Caco-2 (cell line): Measurements from ENCODE around the gene TENM4. TPM values are rescaled to one million over a fixed set of nuclear protein-coding genes. Genes with fewer than 3 reads are reported as not detected.

Experiments used
- BruUV-seq: library from RNA; stranded (reverse); fragments of 400-500 nt; replicated peaks from 2 replicates; lab custom pipeline; 2021; lab: Mats Ljungman, UMichigan
- CTCF ChIA-PET: fragments of 300-600 bp; sonication (Branson Sonifier 250); formaldehyde crosslinking; loops from one replicate; lab custom pipeline; 2022; ENCODE audit warnings: antibody characterized with exemption; lab: Charles Lee
- POLR2A ChIA-PET: fragments of 300-600 bp; sonication (Branson Sonifier 250); formaldehyde crosslinking; loops from one replicate; lab custom pipeline; 2022; ENCODE audit warnings: antibody characterized with exemption; lab: Charles Lee
- DNase-seq, 2 experiments: peaks; one replicate each; pipeline versions ENCODE4 v3.0.0 to v3.0.0-alpha.2; 2020 to 2022
- H3K27me3 ChIP-seq: replicated peaks from 2 replicates; pipeline ENCODE4 v1.6.0; 2011; ENCODE audit warnings: low read length; ENCODE audit not compliant: control insufficient read depth, insufficient read depth
- H3K36me3 ChIP-seq: 2 replicates; pipeline ENCODE4 v1.5.1; 2011; ENCODE audit warnings: low read length; ENCODE audit not compliant: control insufficient read depth, insufficient read depth
- H3K4me1 ChIP-seq: fragments of 250-450 bp; sonication (Bioruptor Pico); 2 replicates; pipeline ENCODE4 v1.5.1; 2020; ENCODE audit warnings: mild to moderate bottlenecking
- H3K4me3 ChIP-seq: 2 replicates; pipeline ENCODE4 v1.5.1; 2011; ENCODE audit warnings: low read depth, mild to moderate bottlenecking, control low read depth, low read length
- H3K9me3 ChIP-seq: fragments of 250-450 bp; sonication (Bioruptor Pico); 2 replicates; pipeline ENCODE4 v1.5.1; 2020; ENCODE audit warnings: mild to moderate bottlenecking, moderate library complexity
- H3K27ac Mint-ChIP-seq: one replicate; pipeline ENCODE4 v1.8.0; 2022; ENCODE audit warnings: mixed read lengths; ENCODE audit not compliant: unreplicated experiment
- H3K27me3 Mint-ChIP-seq: one replicate; pipeline ENCODE4 v1.8.0; 2022; ENCODE audit warnings: mixed read lengths; ENCODE audit not compliant: insufficient read depth, unreplicated experiment
- H3K36me3 Mint-ChIP-seq: one replicate; pipeline ENCODE4 v1.8.0; 2022; ENCODE audit warnings: mild to moderate bottlenecking, mixed read lengths; ENCODE audit not compliant: insufficient read depth, unreplicated experiment
- H3K4me1 Mint-ChIP-seq: one replicate; pipeline ENCODE4 v1.8.0; 2022; ENCODE audit warnings: low read depth, mixed read lengths; ENCODE audit not compliant: unreplicated experiment
- H3K4me3 Mint-ChIP-seq: one replicate; pipeline ENCODE4 v1.8.0; 2022; ENCODE audit warnings: mild to moderate bottlenecking, moderate library complexity, mixed read lengths; ENCODE audit not compliant: unreplicated experiment
- H3K9me3 Mint-ChIP-seq: one replicate; pipeline ENCODE4 v1.8.0; 2022; ENCODE audit warnings: mixed read lengths; ENCODE audit not compliant: unreplicated experiment
- intact Hi-C: fragments of 100-400 bp; cut with micrococcal nuclease; formaldehyde crosslinking; loops from one replicate; pipeline ENCODE4 v1.10.0; 2022; ENCODE audit not compliant: unreplicated experiment
- total RNA-seq: library from RNA; stranded (reverse); gene quantifications from 2 replicates; pipeline ENCODE4 v1.2.3, GENCODE V29; 2022
- TF ChIP-seq, protein P1 (sequence below), 2 experiments: fragments of 200-600 bp in 1 of 2; IDR thresholded peaks; 1 replicate in 1 of 2; 2 replicates in 1 of 2; pipeline versions ENCODE4 v1.5.1 to v1.8.0; 2011 to 2022; ENCODE audit warnings: antibody characterized with exemption in 1 of 2, control low read depth in 1 of 2, inconsistent platforms in 1 of 2, low read depth in 1 of 2, low read length in 1 of 2, mild to moderate bottlenecking in 1 of 2, moderate library complexity in 1 of 2; ENCODE audit not compliant: insufficient read depth in 1 of 2, severe bottlenecking in 1 of 2, unreplicated experiment in 1 of 2

The TENM4 gene
- total RNA-seq, 1 experiment from 2014 or later: 1.1 TPM

DNA sequence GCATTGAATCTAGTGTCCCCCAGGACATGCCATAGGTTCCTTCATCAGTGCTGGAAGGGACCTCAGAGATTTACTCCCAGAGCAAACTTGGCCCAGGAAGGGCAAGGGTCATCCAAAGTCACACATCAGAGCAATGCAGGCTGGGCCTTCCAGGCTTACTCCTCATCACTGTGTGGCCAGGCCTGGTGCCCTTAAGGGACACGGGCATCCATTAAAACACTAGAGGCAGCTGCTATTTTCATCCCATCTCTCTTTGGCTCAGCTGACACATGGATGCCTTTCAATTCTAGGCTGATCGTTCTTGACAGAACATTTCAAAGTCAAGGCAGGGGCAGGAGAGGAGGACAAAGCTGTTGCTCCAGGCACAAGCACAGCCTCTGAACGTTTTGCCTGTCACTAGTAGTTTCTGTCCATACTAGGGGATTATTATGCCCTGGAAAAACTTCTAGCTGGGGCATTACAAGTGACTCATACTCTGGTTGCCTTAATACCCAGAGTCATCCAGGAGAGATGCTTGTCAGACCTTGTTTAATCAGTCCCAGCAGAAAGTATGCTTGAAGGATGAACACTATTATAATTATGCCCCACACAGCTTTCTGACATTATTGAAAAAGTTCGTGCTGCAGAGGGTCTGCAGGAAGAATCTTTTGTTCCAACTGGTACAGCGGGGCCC is 240.3 kb downstream of the TENM4 start:
- ChIA-PET CTCF (interaction anchor here (0.7 kb wide), 1 partner anchor 8 kb away, joined by 3 read pairs; no protein-coding TSS in a partner anchor), POLR2A (no interaction called here)
- Histone ChIP-seq H3K36me3 (no peaks in the 10 kb centered on the region), H3K9me3 (no peaks in the 10 kb centered on the region), H3K4me3 (no peak overlapping the region), H3K27me3 (no peaks in the 10 kb centered on the region), H3K4me1 (no peaks in the 10 kb centered on the region)
- intact Hi-C loops: no loop called here
- TF ChIP-seq, protein P1, sequence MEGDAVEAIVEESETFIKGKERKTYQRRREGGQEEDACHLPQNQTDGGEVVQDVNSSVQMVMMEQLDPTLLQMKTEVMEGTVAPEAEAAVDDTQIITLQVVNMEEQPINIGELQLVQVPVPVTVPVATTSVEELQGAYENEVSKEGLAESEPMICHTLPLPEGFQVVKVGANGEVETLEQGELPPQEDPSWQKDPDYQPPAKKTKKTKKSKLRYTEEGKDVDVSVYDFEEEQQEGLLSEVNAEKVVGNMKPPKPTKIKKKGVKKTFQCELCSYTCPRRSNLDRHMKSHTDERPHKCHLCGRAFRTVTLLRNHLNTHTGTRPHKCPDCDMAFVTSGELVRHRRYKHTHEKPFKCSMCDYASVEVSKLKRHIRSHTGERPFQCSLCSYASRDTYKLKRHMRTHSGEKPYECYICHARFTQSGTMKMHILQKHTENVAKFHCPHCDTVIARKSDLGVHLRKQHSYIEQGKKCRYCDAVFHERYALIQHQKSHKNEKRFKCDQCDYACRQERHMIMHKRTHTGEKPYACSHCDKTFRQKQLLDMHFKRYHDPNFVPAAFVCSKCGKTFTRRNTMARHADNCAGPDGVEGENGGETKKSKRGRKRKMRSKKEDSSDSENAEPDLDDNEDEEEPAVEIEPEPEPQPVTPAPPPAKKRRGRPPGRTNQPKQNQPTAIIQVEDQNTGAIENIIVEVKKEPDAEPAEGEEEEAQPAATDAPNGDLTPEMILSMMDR (IDR thresholded peaks at IDR 0.05; ENCODE audit: insufficient read depth in 1 of 2, low read depth in 1 of 2, low read length in 1 of 2, severe bottlenecking in 1 of 2, unreplicated experiment in 1 of 2): no peak
- no peak for DNase-seq
- Mint-ChIP-seq H3K27me3 (peaks cover 5% of the 10 kb centered on the region), H3K4me3 (no peak overlapping the region), H3K36me3 (no peaks in the 10 kb centered on the region), H3K27ac (no peak overlapping the region), H3K9me3 (no peaks in the 10 kb centered on the region), H3K4me1 (no peaks in the 10 kb centered on the region)
- no TSS peak for BruUV-seq

- H3K27me3 Mint-ChIP-seq: peaks cover 4% of the 10 kb centered on the region
- H3K4me3 Mint-ChIP-seq: no peak overlapping the region
- H3K4me1 Mint-ChIP-seq: no peaks in the 10 kb centered on the region
- no peaks in the 10 kb centered on the region for H3K9me3 Mint-ChIP-seq
- H3K4me3 ChIP-seq: no peak overlapping the region
- intact Hi-C loops: no loop called here
- H3K9me3 ChIP-seq: no peaks in the 10 kb centered on the region
- H3K36me3 ChIP-seq: no peaks in the 10 kb centered on the region
- CTCF ChIA-PET: no interaction called here
- no peaks in the 10 kb centered on the region for H3K27me3 ChIP-seq
- H3K4me1 ChIP-seq: no peaks in the 10 kb centered on the region
- no peak overlapping the region for H3K27ac Mint-ChIP-seq
- TF ChIP-seq, protein P1 (IDR thresholded peaks at IDR 0.05; ENCODE audit: insufficient read depth in 1 of 2, low read depth in 1 of 2, low read length in 1 of 2, severe bottlenecking in 1 of 2, unreplicated experiment in 1 of 2): no peak
- no peaks in the 10 kb centered on the region for H3K36me3 Mint-ChIP-seq
- no TSS peak for BruUV-seq
- no peak for DNase-seq
- POLR2A ChIA-PET: no interaction called here
Observed at GRCh38 chr11:79199729-79200354, 241.0 kb downstream of the TENM4 start.

DNA sequence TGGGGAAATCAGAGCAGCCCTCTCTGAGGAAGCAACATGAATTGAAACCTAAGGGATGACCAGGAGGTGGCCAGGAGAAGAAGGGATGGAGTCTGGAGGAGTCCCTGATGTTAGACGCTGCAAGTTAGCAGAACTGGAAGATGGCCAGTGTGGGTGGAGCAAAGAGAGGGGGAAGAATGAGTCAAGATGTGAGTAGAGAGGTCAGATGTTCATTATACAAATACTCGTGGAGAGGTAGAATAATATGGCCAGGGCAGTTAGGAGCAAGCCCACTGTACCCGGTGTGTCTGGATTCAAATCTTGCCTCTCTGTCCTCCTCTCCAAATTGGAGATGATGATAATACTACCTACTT is 242.0 kb downstream of the TENM4 start:
- Histone ChIP-seq H3K36me3 (no peaks in the 10 kb centered on the region), H3K9me3 (no peaks in the 10 kb centered on the region), H3K4me1 (no peaks in the 10 kb centered on the region), H3K27me3 (no peaks in the 10 kb centered on the region), H3K4me3 (no peak overlapping the region)
- intact Hi-C loops: no loop called here
- Mint-ChIP-seq H3K36me3 (no peaks in the 10 kb centered on the region), H3K27ac (no peak overlapping the region), H3K9me3 (no peaks in the 10 kb centered on the region), H3K27me3 (peaks cover 7% of the 10 kb centered on the region), H3K4me3 (no peak overlapping the region), H3K4me1 (no peaks in the 10 kb centered on the region)
- TF ChIP-seq, protein P1 (IDR thresholded peaks at IDR 0.05; ENCODE audit: insufficient read depth in 1 of 2, low read depth in 1 of 2, low read length in 1 of 2, severe bottlenecking in 1 of 2, unreplicated experiment in 1 of 2): no peak
- no TSS peak for BruUV-seq
- CTCF ChIA-PET: no interaction called here
- DNase-seq: no peak
- POLR2A ChIA-PET: no interaction called here
